Measurements from ENCODE around the gene OLFM4.

- TF ChIP-seq, protein P1, sequence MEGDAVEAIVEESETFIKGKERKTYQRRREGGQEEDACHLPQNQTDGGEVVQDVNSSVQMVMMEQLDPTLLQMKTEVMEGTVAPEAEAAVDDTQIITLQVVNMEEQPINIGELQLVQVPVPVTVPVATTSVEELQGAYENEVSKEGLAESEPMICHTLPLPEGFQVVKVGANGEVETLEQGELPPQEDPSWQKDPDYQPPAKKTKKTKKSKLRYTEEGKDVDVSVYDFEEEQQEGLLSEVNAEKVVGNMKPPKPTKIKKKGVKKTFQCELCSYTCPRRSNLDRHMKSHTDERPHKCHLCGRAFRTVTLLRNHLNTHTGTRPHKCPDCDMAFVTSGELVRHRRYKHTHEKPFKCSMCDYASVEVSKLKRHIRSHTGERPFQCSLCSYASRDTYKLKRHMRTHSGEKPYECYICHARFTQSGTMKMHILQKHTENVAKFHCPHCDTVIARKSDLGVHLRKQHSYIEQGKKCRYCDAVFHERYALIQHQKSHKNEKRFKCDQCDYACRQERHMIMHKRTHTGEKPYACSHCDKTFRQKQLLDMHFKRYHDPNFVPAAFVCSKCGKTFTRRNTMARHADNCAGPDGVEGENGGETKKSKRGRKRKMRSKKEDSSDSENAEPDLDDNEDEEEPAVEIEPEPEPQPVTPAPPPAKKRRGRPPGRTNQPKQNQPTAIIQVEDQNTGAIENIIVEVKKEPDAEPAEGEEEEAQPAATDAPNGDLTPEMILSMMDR (IDR thresholded peaks at IDR 0.05), result no peak
- no peak for TF ChIP-seq POLR2A (IDR thresholded peaks at IDR 0.05)
Measured at GRCh38 chr13:53060840-53061490, 32.4 kb downstream of the OLFM4 start.
